A549 (cell line): ENCODE data around the gene ATF3. TPM values are rescaled to one million over a fixed set of nuclear protein-coding genes. Genes with fewer than 3 reads are reported as not detected.
A peak's percentile ranks its signal among the peaks of the same experiment; 100 is the strongest.

Source experiments
- ATOH8 ChIP-seq: fragments of 250-450 bp; sonication (Bioruptor Pico); IDR thresholded peaks from 2 replicates; pipeline ENCODE4 v1.5.0; 2020; ENCODE audit warnings: low read depth, mild to moderate bottlenecking, moderate library complexity
- CBX2 ChIP-seq: fragments of 200-600 bp; sonication (generic); IDR thresholded peaks from 2 replicates; pipeline ENCODE4 v1.6.1; 2016; ENCODE audit warnings: low read depth, mild to moderate bottlenecking, borderline replicate concordance
- CBX8 ChIP-seq: fragments of 200-600 bp; sonication (generic); IDR thresholded peaks from 2 replicates; pipeline ENCODE4 v1.6.1; 2016
- CHD2 ChIP-seq: fragments of 150-350 bp; IDR thresholded peaks from 2 replicates; pipeline ENCODE4 v1.6.1; 2014; ENCODE audit warnings: low read length; ENCODE audit not compliant: partially characterized antibody
- CHD4 ChIP-seq: fragments of 200-600 bp; sonication (generic); IDR thresholded peaks from 2 replicates; pipeline ENCODE4 v1.6.1; 2016; ENCODE audit warnings: antibody characterized with exemption, mild to moderate bottlenecking, borderline replicate concordance
- CTCF ChIP-seq: fragments of >200 bp; sonication (Bioruptor Twin); formaldehyde crosslinking; IDR thresholded peaks from 3 replicates; pipeline ENCODE4 v1.5.1; 2016
- EHF ChIP-seq: fragments of 250-450 bp; sonication (Bioruptor Pico); IDR thresholded peaks from 2 replicates; pipeline ENCODE4 v1.5.0; 2020; ENCODE audit warnings: mild to moderate bottlenecking
- ELK1 ChIP-seq: fragments of 150-350 bp; IDR thresholded peaks from 2 replicates; pipeline ENCODE4 v1.6.1; 2014; ENCODE audit warnings: low read depth, mild to moderate bottlenecking, low read length
- EP300 ChIP-seq, 2 experiments: fragments of >200 bp; sonication (Bioruptor Twin); formaldehyde crosslinking; IDR thresholded peaks; 2 replicates in 1 of 2; 3 replicates in 1 of 2; pipeline ENCODE4 v1.6.1; 2016 to 2017
- ESRRA ChIP-seq: fragments of 150-350 bp; IDR thresholded peaks from 2 replicates; pipeline ENCODE4 v1.6.1; 2014; ENCODE audit warnings: mild to moderate bottlenecking, low read length, borderline replicate concordance
- HEYL ChIP-seq: fragments of 250-450 bp; sonication (Bioruptor Pico); IDR thresholded peaks from 2 replicates; pipeline ENCODE4 v1.8.0; 2021; ENCODE audit warnings: mild to moderate bottlenecking, moderate library complexity
- HOXB5 ChIP-seq: fragments of 250-450 bp; sonication (Bioruptor Pico); IDR thresholded peaks from 2 replicates; pipeline ENCODE4 v1.5.0; 2020; ENCODE audit warnings: mild to moderate bottlenecking, moderate library complexity
- MAX ChIP-seq: IDR thresholded peaks from 2 replicates; pipeline ENCODE4 v1.6.1; 2012
- POLR2AphosphoS2 ChIP-seq: conservative IDR thresholded peaks from 2 replicates; pipeline ENCODE4 v1.6.1; 2012; ENCODE audit warnings: low read length, improper control_type of control experiment, inconsistent platforms
- REST ChIP-seq: fragments of 200-600 bp; sonication (generic); IDR thresholded peaks from 2 replicates; pipeline ENCODE4 v1.6.1; 2016; ENCODE audit warnings: antibody characterized with exemption, mild to moderate bottlenecking, moderate library complexity
- RNF2 ChIP-seq: fragments of 200-600 bp; sonication (generic); IDR thresholded peaks from 2 replicates; pipeline ENCODE4 v1.6.1; 2016; ENCODE audit warnings: low read depth, mild to moderate bottlenecking, antibody characterized with exemption, moderate library complexity, borderline replicate concordance
- ZFP36 ChIP-seq: fragments of 450-650 bp; IDR thresholded peaks from 2 replicates; pipeline ENCODE4 v1.6.1; 2014; ENCODE audit warnings: borderline replicate concordance; ENCODE audit not compliant: partially characterized antibody
- ZSCAN20 ChIP-seq: fragments of 250-450 bp; sonication (Bioruptor Pico); IDR thresholded peaks from 2 replicates; pipeline ENCODE4 v1.8.0; 2022; ENCODE audit warnings: mild to moderate bottlenecking, moderate library complexity
- polyA plus RNA-seq, 4 experiments: library from polyadenylated mRNA; depleted of rRNA in 3 of 4; stranded (reverse); fragments of >200 nt; fragmentation: RNase III in 1 of 4; extraction: RNeasy Plus Mini Kit Qiagen cat#74134 plus additional on column Dnase treatment in 1 of 4; gene quantifications; 2 replicates in 3 of 4; 3 replicates in 1 of 4; pipeline ENCODE4 v1.2.3, GENCODE V29; 2011 to 2017
- TF ChIP-seq, protein P1 (sequence below): fragments of >200 bp; sonication (Bioruptor Twin); formaldehyde crosslinking; IDR thresholded peaks from 2 replicates; pipeline ENCODE4 v1.6.1; 2016
- TF ChIP-seq, protein P2 (sequence below): IDR thresholded peaks from 2 replicates; pipeline ENCODE4 v1.6.1; 2012
- TF ChIP-seq, protein P3 (sequence below): fragments of 450-650 bp; IDR thresholded peaks from 2 replicates; pipeline ENCODE4 v1.6.1; 2014; ENCODE audit warnings: antibody characterized with exemption

ATF3 gene
- polyA plus RNA-seq, 2 of the 4 experiments (the other 2 are of a cell fraction) = 4.4 to 62.9 TPM

- TF ChIP-seq MAX (peak; percentile 15; the same call in 1 of the 2 replicates), HEYL (CRISPR knock-in tag) (no peak), EP300 (IDR thresholded peaks at IDR 0.05) (no peak), ATOH8 (CRISPR knock-in tag) (no peak), ZFP36 (peak; percentile 66), POLR2AphosphoS2 (no peak), CBX2 (0 out of 2 replicates have a peak, but pooled peaks have one; percentile 36), EHF (CRISPR knock-in tag) (no peak), RNF2 (peak; percentile 98), CHD4 (no peak), ESRRA (no peak), ZSCAN20 (CRISPR knock-in tag) (no peak), ELK1 (no peak), HOXB5 (CRISPR knock-in tag) (no peak), CTCF (no peak), CBX8 (peak; percentile 97), CHD2 (no peak), REST (no peak)
- TF ChIP-seq, protein P1, sequence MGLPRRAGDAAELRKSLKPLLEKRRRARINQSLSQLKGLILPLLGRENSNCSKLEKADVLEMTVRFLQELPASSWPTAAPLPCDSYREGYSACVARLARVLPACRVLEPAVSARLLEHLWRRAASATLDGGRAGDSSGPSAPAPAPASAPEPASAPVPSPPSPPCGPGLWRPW = no peak
- TF ChIP-seq, protein P2, sequence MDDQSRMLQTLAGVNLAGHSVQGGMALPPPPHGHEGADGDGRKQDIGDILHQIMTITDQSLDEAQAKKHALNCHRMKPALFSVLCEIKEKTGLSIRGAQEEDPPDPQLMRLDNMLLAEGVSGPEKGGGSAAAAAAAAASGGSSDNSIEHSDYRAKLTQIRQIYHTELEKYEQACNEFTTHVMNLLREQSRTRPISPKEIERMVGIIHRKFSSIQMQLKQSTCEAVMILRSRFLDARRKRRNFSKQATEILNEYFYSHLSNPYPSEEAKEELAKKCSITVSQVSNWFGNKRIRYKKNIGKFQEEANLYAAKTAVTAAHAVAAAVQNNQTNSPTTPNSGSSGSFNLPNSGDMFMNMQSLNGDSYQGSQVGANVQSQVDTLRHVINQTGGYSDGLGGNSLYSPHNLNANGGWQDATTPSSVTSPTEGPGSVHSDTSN = no peak
- TF ChIP-seq, protein P3, sequence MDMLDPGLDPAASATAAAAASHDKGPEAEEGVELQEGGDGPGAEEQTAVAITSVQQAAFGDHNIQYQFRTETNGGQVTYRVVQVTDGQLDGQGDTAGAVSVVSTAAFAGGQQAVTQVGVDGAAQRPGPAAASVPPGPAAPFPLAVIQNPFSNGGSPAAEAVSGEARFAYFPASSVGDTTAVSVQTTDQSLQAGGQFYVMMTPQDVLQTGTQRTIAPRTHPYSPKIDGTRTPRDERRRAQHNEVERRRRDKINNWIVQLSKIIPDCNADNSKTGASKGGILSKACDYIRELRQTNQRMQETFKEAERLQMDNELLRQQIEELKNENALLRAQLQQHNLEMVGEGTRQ = no peak
Measured at GRCh38 chr1:212607206-212607912, 1.2 kb upstream of the ATF3 start (continued).
